H7 (cell line): Measurements from ENCODE around the gene FKBP4. TPM values are rescaled to one million over a fixed set of nuclear protein-coding genes. Genes with fewer than 3 reads are reported as not detected.
A peak's percentile ranks its signal among the peaks of the same experiment; 100 is the strongest.

Source experiments
- DNase-seq: peaks from one replicate; pipeline ENCODE4 v3.0.0; 2012
- H3K27me3 ChIP-seq: 2 replicates; pipeline ENCODE4 v1.6.0; 2011; ENCODE audit warnings: mild to moderate bottlenecking, low read length; ENCODE audit not compliant: control insufficient read depth, insufficient read depth
- H3K36me3 ChIP-seq: replicated peaks from 2 replicates; pipeline ENCODE4 v1.5.1; 2011; ENCODE audit warnings: low read length; ENCODE audit not compliant: control insufficient read depth, insufficient read depth
- H3K4me3 ChIP-seq: 2 replicates; pipeline ENCODE4 v1.5.1; 2011; ENCODE audit warnings: low read depth, mild to moderate bottlenecking, control low read depth, low read length, moderate library complexity; ENCODE audit not compliant: insufficient read depth
- total RNA-seq: library from RNA; depleted of rRNA; stranded (reverse); fragments of >200 nt; shearing (Covaris generic); gene quantifications from 2 replicates; pipeline ENCODE4 v1.2.3, GENCODE V29; 2014; rRNA removed

The FKBP4 gene
- 143 and 147 TPM in 2 replicates for total RNA-seq

- Histone ChIP-seq H3K4me3 (peak within 1 kb of the TSS; percentile 71), H3K36me3 (peaks cover 30% of the 10 kb centered on the region), H3K27me3 (peaks cover 2% of the 10 kb centered on the region; the same call in 1 of the 2 replicates)
- peak; percentile 99 for DNase-seq
Observed at GRCh38 chr12:2794736-2795289, at the start of gene FKBP4. Gene FKBP4 (plus strand): TSS chr12:2794970. CDS start chr12:2795140, 170 bp downstream.

GRCh38 chr12:2745655-2746054 lies 49.1 kb upstream of the FKBP4 start:
- Histone ChIP-seq H3K27me3 (no peaks in the 10 kb centered on the region; the same call in 1 of the 2 replicates), H3K36me3 (no peaks in the 10 kb centered on the region), H3K4me3 (no peak overlapping the region)
- no peak for DNase-seq

- H3K4me3 ChIP-seq, result no peak overlapping the region
- no peak for DNase-seq
- H3K36me3 ChIP-seq, result no peaks in the 10 kb centered on the region
- peaks cover 10% of the 10 kb centered on the region for H3K27me3 ChIP-seq
Observed at GRCh38 chr12:2749580-2749979, 45.2 kb upstream of the FKBP4 start.

GRCh38 chr12:2750185-2750584 lies 44.6 kb upstream of the FKBP4 start:
- H3K27me3 ChIP-seq, result peaks cover 10% of the 10 kb centered on the region
- H3K4me3 ChIP-seq, result no peak overlapping the region
- H3K36me3 ChIP-seq, result no peaks in the 10 kb centered on the region
- no peak for DNase-seq

- H3K27me3 ChIP-seq, result peaks cover 10% of the 10 kb centered on the region
- H3K4me3 ChIP-seq, result no peak overlapping the region
- DNase-seq, result peak; percentile 58
- no peaks in the 10 kb centered on the region for H3K36me3 ChIP-seq
Observed at GRCh38 chr12:2751230-2751629, 43.5 kb upstream of the FKBP4 start.

GRCh38 chr12:2751686-2752085 lies 43.1 kb upstream of the FKBP4 start:
- DNase-seq, result peak; percentile 76
- Histone ChIP-seq H3K4me3 (no peak overlapping the region), H3K27me3 (peaks cover 10% of the 10 kb centered on the region), H3K36me3 (no peaks in the 10 kb centered on the region)

GRCh38 chr12:2752676-2753371 lies 41.9 kb upstream of the FKBP4 start:
- peaks cover 10% of the 10 kb centered on the region for H3K27me3 ChIP-seq
- H3K4me3 ChIP-seq, result peak overlapping the region; percentile 4; the same call in 1 of the 2 replicates
- no peaks in the 10 kb centered on the region for H3K36me3 ChIP-seq
- DNase-seq, result peak; percentile 94

- no peaks in the 10 kb centered on the region for H3K36me3 ChIP-seq
- peaks cover 10% of the 10 kb centered on the region for H3K27me3 ChIP-seq
- DNase-seq, result peak; percentile 70
- no peak overlapping the region for H3K4me3 ChIP-seq
Observed at GRCh38 chr12:2753536-2753935, 41.2 kb upstream of the FKBP4 start.

- DNase-seq, result no peak
- no peaks in the 10 kb centered on the region for H3K36me3 ChIP-seq
- peaks cover 10% of the 10 kb centered on the region for H3K27me3 ChIP-seq
- H3K4me3 ChIP-seq, result no peak overlapping the region
Observed at GRCh38 chr12:2754208-2754607, 40.6 kb upstream of the FKBP4 start.

- Histone ChIP-seq H3K27me3 (peaks cover 10% of the 10 kb centered on the region), H3K36me3 (no peaks in the 10 kb centered on the region), H3K4me3 (no peak overlapping the region)
- DNase-seq, result no peak
Observed at GRCh38 chr12:2756756-2757155, 38.0 kb upstream of the FKBP4 start.

GRCh38 chr12:2759733-2760132 lies 35.0 kb upstream of the FKBP4 start:
- DNase-seq, result no peak
- no peak overlapping the region for H3K4me3 ChIP-seq
- no peaks in the 10 kb centered on the region for H3K36me3 ChIP-seq
- H3K27me3 ChIP-seq, result no peaks in the 10 kb centered on the region; the same call in 1 of the 2 replicates

GRCh38 chr12:2764398-2764797 lies 30.4 kb upstream of the FKBP4 start:
- DNase-seq, result no peak
- Histone ChIP-seq H3K27me3 (no peaks in the 10 kb centered on the region; the same call in 1 of the 2 replicates), H3K36me3 (no peaks in the 10 kb centered on the region), H3K4me3 (no peak overlapping the region)

GRCh38 chr12:2765052-2765451 lies 29.7 kb upstream of the FKBP4 start:
- Histone ChIP-seq H3K27me3 (no peaks in the 10 kb centered on the region; the same call in 1 of the 2 replicates), H3K36me3 (no peaks in the 10 kb centered on the region), H3K4me3 (no peak overlapping the region)
- DNase-seq, result no peak

GRCh38 chr12:2765608-2766007 lies 29.2 kb upstream of the FKBP4 start:
- Histone ChIP-seq H3K4me3 (no peak overlapping the region), H3K27me3 (no peaks in the 10 kb centered on the region; the same call in 1 of the 2 replicates), H3K36me3 (no peaks in the 10 kb centered on the region)
- no peak for DNase-seq

GRCh38 chr12:2768224-2768961 lies 26.4 kb upstream of the FKBP4 start:
- Histone ChIP-seq H3K4me3 (no peak overlapping the region), H3K36me3 (no peaks in the 10 kb centered on the region), H3K27me3 (no peaks in the 10 kb centered on the region)
- no peak for DNase-seq
